Left renal pelvis (tissue), 4 donors: ENCODE results near the gene NEIL3. TPM values are rescaled to one million over a fixed set of nuclear protein-coding genes. Genes with fewer than 3 reads are reported as not detected.

ENCODE experiments used
- DNase-seq, 4 donors: peaks; one replicate each; pipeline ENCODE4 v3.0.0-alpha.2; 2013; ENCODE audit warnings: low read depth in 4 of 4, low spot score in 3 of 4
- polyA plus RNA-seq, 4 donors: library from polyadenylated mRNA; unstranded; fragments of 120-200 nt; gene quantifications; one replicate each; pipeline ENCODE4 v1.2.1, GENCODE V29; 2013; ENCODE audit not compliant: insufficient read length in 4 of 4

The NEIL3 gene
- 1 to 10 TPM; 5.2 to 7.7 (median 6.1) TPM for polyA plus RNA-seq

DNA sequence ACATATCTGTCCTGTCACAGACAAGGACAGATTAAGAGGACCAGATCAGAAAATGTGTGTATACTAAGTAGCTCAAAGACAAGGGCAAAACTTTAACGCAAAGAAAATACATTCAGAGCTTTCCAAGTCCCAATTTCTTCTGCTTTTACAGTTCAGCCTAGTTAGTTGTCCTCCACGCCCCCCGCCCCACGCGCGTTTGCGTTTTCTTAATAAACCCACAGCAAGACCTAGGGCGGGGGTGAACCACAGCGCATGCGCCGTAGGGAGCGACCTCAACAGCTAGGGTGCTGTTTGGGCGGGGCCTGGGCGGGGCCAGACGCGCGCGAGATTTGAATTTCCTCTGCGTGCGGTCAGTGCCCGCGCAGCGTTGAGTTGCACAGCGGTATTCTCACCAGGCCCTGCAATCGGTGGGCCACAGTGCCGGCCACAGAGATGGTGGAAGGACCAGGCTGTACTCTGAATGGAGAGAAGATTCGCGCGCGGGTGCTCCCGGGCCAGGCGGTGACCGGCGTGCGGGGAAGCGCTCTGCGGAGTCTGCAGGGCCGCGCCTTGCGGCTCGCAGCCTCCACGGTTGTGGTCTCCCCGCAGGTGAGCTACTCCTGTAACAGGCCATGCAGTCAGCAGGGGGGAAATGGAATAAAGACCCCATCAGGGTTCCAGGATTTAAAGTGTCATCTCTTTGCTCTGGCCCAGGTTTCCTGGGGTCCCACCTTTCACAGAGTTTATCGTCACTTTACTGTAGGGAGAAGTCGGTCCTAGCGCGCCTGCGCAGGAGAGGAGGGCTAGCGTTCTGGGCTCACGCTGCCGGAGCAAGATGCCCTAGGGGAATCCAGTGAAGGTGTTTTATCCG, at the start of gene NEIL3:
TSS of gene NEIL3 (plus strand) at position 353 of the 850 bp plus-strand sequence. CDS start at position 433, 80 bp downstream.
- DNase-seq = peak; percentile 75 to 81 (median 77)

DNA sequence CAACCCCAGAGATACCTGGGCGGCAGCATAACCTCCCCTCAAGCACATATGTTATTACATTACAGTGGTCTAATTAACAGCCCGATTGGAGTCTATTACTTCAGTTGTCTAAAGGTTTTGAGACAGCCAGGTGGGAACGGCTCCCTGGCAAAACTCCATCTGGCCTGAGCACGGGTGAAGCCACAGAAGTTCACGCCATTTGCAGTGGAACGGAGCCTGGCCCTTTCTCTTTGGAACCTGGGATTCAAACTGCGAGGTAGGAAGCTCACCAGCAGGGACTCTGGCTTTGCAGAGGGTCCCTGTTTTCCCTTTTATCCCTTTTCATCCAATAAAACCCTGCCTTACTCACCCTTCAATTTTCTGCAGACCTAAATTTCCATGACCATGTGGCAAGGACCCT, 45.9 kb upstream of the NEIL3 start:
- DNase-seq = no peak

DNA sequence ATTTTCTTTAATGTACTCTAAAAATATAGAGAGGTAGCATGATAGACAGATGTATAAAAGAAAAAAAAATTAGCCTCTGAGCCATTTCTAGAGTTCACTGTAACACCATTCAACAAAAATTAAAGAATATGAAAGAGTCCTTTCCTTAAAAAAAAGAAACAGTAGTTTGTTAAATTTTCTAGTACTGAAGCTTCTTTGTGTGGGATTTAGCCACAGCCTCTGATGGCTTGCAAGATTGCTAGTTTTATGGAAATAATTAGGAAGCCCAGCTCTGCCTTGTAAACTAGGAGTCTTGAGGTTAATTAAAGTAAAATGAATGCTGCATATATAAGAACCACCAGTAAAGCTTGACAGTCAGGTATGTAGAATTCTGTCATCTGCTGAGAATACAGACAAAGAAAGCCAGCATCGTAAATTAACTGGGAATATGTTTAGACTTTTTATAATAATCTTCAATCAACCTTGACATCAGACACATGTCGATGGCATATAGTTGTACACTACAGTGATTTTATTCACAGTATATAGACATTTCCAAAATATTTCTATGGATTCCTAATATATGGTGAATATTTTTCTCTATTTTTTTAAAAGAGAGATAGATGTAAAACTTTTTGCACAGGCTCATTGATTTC, 44.8 kb upstream of the NEIL3 start:
- DNase-seq = no peak

DNA sequence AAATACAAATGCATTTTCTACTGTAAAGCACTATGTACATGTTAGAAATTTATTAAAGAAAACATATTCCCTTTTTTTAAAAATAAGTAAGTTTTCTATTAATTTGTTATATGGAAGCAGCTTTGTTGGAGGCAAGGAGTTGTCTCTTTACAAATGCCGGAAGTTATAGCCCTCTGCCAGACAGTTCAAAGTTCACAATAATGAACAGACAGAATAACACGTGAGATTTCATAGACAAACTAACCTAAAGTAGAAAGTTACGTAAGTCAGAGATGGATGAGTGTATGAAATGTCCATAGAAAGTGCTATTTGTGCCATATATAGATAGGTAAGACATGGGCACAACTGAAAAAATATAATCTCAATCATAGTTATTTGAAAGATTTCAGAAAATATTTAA, 43.9 kb upstream of the NEIL3 start:
- DNase-seq = no peak

DNA sequence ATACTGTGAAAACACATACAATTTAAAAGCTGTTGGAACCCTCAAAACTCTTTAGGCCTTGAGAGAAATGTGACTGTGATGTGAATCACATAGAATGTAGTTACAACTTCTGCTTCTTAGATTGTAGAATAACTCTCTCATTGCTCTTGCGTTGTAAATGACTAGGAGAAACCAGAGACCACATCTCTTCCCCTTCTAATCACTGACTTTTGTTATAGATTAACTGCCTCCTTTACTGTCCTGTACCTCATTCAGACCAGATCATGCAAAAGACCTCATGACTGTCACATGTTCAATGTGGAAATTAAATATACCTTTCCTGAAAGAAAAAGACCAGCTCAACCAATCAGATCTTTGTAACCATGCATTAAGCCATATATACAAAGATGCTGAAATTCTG, 43.2 kb upstream of the NEIL3 start:
- no peak for DNase-seq

DNA sequence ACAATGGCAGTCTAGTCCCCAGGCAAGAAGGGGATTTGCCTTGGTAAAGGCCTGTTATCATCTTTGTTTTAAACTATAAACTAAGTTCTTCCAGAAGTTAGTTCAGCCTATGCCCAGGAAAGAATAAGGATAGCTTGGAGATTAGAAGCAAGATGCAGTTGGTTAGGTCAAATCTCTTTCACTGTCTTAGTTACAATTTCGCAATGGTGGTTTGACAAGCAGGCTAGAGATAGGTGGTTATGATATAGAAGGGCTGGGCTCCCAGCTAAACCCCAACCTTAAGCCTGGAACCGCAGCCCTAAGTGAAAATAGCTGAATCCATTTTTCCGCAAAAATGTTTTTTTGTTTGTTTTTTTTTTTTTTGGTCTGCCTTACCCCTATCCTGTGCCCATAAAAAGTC, 41.8 kb upstream of the NEIL3 start:
- no peak for DNase-seq

- DNase-seq = no peak
Measured at GRCh38 chr4:177271091-177271490, 38.6 kb upstream of the NEIL3 start.

DNA sequence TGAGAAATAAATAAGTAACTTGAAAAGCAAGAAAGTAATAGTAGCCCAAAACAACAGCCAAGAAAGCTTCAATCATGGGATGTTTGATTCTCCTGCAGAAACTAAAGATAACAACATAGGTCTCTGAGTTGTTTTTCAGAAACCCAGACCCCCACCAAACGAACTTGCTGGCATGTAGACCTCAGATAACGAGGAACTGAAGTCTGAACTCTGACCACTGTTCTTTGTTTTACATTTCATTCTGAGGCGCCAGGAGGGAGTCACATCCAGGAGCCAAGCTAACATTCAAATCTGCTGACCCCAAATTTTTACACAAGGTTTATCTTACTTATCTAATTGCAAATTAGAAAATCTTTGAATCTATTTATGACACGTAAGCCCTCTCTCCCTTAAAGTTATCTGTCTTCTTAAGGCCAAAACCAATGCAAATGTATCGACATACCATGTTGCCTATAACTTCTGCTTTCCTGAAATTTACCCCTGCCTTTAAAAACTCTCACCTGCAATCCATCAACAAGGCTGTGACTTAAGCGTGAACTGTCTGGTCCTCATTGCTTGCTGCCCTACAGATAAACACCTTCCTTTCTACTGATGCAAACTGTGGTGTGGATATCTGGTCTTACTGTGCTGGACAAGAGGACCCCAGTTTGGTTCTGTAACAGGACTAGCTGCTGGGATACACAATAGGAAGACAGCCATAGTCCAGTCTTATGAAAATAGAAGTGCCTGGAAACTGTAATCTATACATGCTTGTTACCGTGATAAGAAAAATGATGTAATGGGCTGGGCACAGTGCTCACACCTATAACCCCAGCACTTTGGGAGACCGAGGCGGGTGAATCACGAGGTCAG, 37.5 kb upstream of the NEIL3 start:
- DNase-seq = no peak

- DNase-seq = no peak
Measured at GRCh38 chr4:177275999-177276398, 33.7 kb upstream of the NEIL3 start.

GRCh38 chr4:177281351-177281909, 28.2 kb upstream of the NEIL3 start:
- no peak for DNase-seq

GRCh38 chr4:177282284-177282835, 27.3 kb upstream of the NEIL3 start:
- no peak for DNase-seq

DNA sequence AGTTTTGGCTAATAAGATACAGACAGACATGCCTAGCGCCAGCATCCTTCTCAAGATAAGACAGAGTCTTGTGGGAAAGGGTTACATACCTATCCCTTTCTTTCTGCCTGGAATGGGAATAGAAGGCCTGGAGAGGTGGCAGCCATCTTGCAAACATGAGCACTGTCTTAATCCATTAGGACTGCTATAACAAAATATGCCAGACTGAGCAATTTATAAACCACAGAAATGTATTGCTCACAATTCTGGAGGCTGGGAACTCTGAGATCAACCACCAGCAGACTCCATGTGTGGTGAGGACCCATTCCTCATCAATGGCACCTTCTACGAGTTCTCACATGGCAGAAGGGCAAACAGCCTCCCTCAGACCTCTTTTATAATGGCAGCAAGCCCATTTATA, 26.5 kb upstream of the NEIL3 start:
- no peak for DNase-seq

GRCh38 chr4:177285953-177286352, 23.7 kb upstream of the NEIL3 start:
- no peak for DNase-seq

GRCh38 chr4:177287255-177287654, 22.4 kb upstream of the NEIL3 start:
- no peak for DNase-seq

- DNase-seq = no peak
Measured at GRCh38 chr4:177288335-177288734, 21.3 kb upstream of the NEIL3 start.

DNA sequence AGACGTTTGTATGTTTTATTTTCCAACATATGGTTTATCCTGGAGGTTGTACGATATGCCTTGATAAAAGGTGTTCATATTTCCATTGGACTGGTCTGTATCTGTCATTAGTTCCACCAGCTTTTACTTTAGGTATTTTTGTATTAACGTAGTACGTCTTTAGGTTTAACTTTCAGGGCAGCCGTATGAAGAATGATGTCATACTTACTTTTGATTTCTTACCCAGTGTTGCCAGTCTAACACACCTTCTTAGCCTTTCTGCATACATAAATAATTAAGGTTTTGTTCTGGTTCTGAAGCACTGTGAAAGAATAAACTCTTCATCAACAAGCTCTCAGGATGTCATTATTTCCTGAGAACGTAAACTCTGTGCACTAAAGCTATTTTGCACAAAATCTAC, 18.9 kb upstream of the NEIL3 start:
- DNase-seq = no peak

GRCh38 chr4:177292171-177292570, 17.5 kb upstream of the NEIL3 start:
- no peak for DNase-seq

- DNase-seq = no peak
Measured at GRCh38 chr4:177293208-177294033, 16.3 kb upstream of the NEIL3 start.

- DNase-seq = no peak
Measured at GRCh38 chr4:177297785-177298391, 11.8 kb upstream of the NEIL3 start.
